H9 (cell line): ENCODE results near the gene ABCA1. TPM values are rescaled to one million over a fixed set of nuclear protein-coding genes. Genes with fewer than 3 reads are reported as not detected.
A peak's percentile ranks its signal among the peaks of the same experiment; 100 is the strongest.

ENCODE experiments used
- DNase-seq: peaks from one replicate; pipeline ENCODE4 v3.0.0-alpha.2; 2017
- H2AFZ ChIP-seq: one replicate; pipeline ENCODE4 v1.6.1; 2013; ENCODE audit warnings: mild to moderate bottlenecking, low read length, control low read depth, moderate library complexity
- H2AK5ac ChIP-seq: 2 replicates; pipeline ENCODE4 v1.6.1; 2013; ENCODE audit warnings: low read length, control low read depth, mixed read lengths; ENCODE audit not compliant: insufficient read length
- H2BK120ac ChIP-seq: one replicate; pipeline ENCODE4 v1.6.1; 2013; ENCODE audit warnings: low read depth, mild to moderate bottlenecking, low read length, control low read depth, inconsistent platforms; ENCODE audit not compliant: poor library complexity, severe bottlenecking
- H2BK12ac ChIP-seq: 2 replicates; pipeline ENCODE4 v1.6.1; 2013; ENCODE audit warnings: low read length, control low read depth, mixed read lengths, low read depth; ENCODE audit not compliant: insufficient read length
- H2BK15ac ChIP-seq: 2 replicates; pipeline ENCODE4 v1.6.1; 2013; ENCODE audit warnings: low read depth, low read length, control low read depth
- H2BK20ac ChIP-seq: one replicate; pipeline ENCODE4 v1.6.1; 2013; ENCODE audit warnings: low read depth, mild to moderate bottlenecking, low read length, control low read depth, inconsistent platforms; ENCODE audit not compliant: poor library complexity, severe bottlenecking
- H2BK5ac ChIP-seq: 2 replicates; pipeline ENCODE4 v1.6.1; 2013; ENCODE audit warnings: low read length, control low read depth, mixed read lengths; ENCODE audit not compliant: insufficient read length
- H3K14ac ChIP-seq: 2 replicates; pipeline ENCODE4 v1.6.1; 2013; ENCODE audit warnings: low read length, control low read depth; ENCODE audit not compliant: insufficient read depth
- H3K18ac ChIP-seq: 2 replicates; pipeline ENCODE4 v1.6.1; 2013; ENCODE audit warnings: low read depth, mild to moderate bottlenecking, mixed read lengths, low read length, control low read depth; ENCODE audit not compliant: insufficient read length
- H3K23ac ChIP-seq: 2 replicates; pipeline ENCODE4 v1.6.1; 2013; ENCODE audit warnings: low read length, control low read depth, mixed read lengths, low read depth; ENCODE audit not compliant: insufficient read length
- H3K23me2 ChIP-seq: 2 replicates; pipeline ENCODE4 v1.6.1; 2013; ENCODE audit warnings: low read depth, mild to moderate bottlenecking, mixed read lengths, low read length, control low read depth; ENCODE audit not compliant: insufficient read length, poor library complexity, severe bottlenecking
- H3K27ac ChIP-seq: 2 replicates; pipeline ENCODE4 v1.5.1; 2013; ENCODE audit warnings: low read length, control low read depth, mixed read lengths, low read depth; ENCODE audit not compliant: insufficient read length
- H3K27me3 ChIP-seq: 2 replicates; pipeline ENCODE4 v1.6.1; 2013; ENCODE audit warnings: low read length, control low read depth, inconsistent platforms; ENCODE audit not compliant: insufficient read depth
- H3K4ac ChIP-seq: 2 replicates; pipeline ENCODE4 v1.6.1; 2013; ENCODE audit warnings: low read depth, mild to moderate bottlenecking, control low read depth, inconsistent platforms, low read length, moderate library complexity
- H3K4me1 ChIP-seq: 2 replicates; pipeline ENCODE4 v1.6.1; 2013; ENCODE audit warnings: low read length, control low read depth, inconsistent platforms; ENCODE audit not compliant: insufficient read depth
- H3K4me2 ChIP-seq: 2 replicates; pipeline ENCODE4 v1.6.1; 2013; ENCODE audit warnings: low read length, control low read depth, mixed read lengths; ENCODE audit not compliant: insufficient read length, insufficient read depth
- H3K56ac ChIP-seq: 2 replicates; pipeline ENCODE4 v1.6.1; 2013; ENCODE audit warnings: low read depth, mild to moderate bottlenecking, mixed read lengths, low read length, control low read depth; ENCODE audit not compliant: insufficient read length
- H3K79me1 ChIP-seq: 2 replicates; pipeline ENCODE4 v1.6.1; 2013; ENCODE audit warnings: low read depth, mild to moderate bottlenecking, moderate library complexity, low read length, control low read depth, inconsistent platforms; ENCODE audit not compliant: insufficient read depth, poor library complexity, severe bottlenecking
- H3K79me2 ChIP-seq: 2 replicates; pipeline ENCODE4 v1.6.1; 2013; ENCODE audit warnings: low read length, control low read depth, inconsistent platforms; ENCODE audit not compliant: insufficient read depth
- H3K9ac ChIP-seq: 2 replicates; pipeline ENCODE4 v1.6.1; 2013; ENCODE audit warnings: low read length, control low read depth, mixed read lengths; ENCODE audit not compliant: insufficient read length; ENCODE audit errors: extremely low read depth
- H3K9me3 ChIP-seq: one replicate; pipeline ENCODE4 v1.6.1; 2013; ENCODE audit warnings: low read depth, low read length, inconsistent platforms; ENCODE audit not compliant: control insufficient read depth
- H3T11ph ChIP-seq: one replicate; pipeline ENCODE4 v1.6.1; 2013; ENCODE audit warnings: mild to moderate bottlenecking, low read length, control low read depth, inconsistent platforms
- H4K20me1 ChIP-seq: one replicate; pipeline ENCODE4 v1.6.1; 2013; ENCODE audit not compliant: control insufficient read depth, insufficient read length, insufficient read depth
- H4K5ac ChIP-seq: 2 replicates; pipeline ENCODE4 v1.6.1; 2013; ENCODE audit warnings: low read depth, mild to moderate bottlenecking, mixed read lengths, low read length, control low read depth; ENCODE audit not compliant: insufficient read length
- H4K8ac ChIP-seq: replicated peaks from 2 replicates; pipeline ENCODE4 v1.6.1; 2013; ENCODE audit warnings: low read length, control low read depth, mixed read lengths, low read depth; ENCODE audit not compliant: insufficient read length
- H4K91ac ChIP-seq: 2 replicates; pipeline ENCODE4 v1.6.1; 2013; ENCODE audit warnings: low read depth, mild to moderate bottlenecking, moderate library complexity, mixed read lengths, low read length, control low read depth; ENCODE audit not compliant: insufficient read length
- H3K27ac Mint-ChIP-seq, 3 experiments: 2 replicates in 2 of 3; 3 replicates in 1 of 3; pipeline ENCODE4 v1.8.0; 2020 to 2021; ENCODE audit warnings: mixed read lengths in 3 of 3, mild to moderate bottlenecking in 1 of 3, moderate library complexity in 1 of 3
- H3K27me3 Mint-ChIP-seq: 2 replicates; pipeline ENCODE4 v1.8.0; 2021; ENCODE audit warnings: low read depth, mild to moderate bottlenecking, moderate library complexity, mixed read lengths
- H3K36me3 Mint-ChIP-seq, 3 experiments: 2 replicates in 2 of 3; 3 replicates in 1 of 3; pipeline ENCODE4 v1.8.0; 2020 to 2021; ENCODE audit warnings: low read depth in 3 of 3, mixed read lengths in 3 of 3; ENCODE audit not compliant: insufficient read depth in 1 of 3
- H3K4me1 Mint-ChIP-seq, 2 experiments: 2 replicates each; pipeline ENCODE4 v1.8.0; 2020; ENCODE audit warnings: mixed read lengths in 2 of 2
- H3K4me3 Mint-ChIP-seq, 2 experiments: 2 replicates in 1 of 2; 3 replicates in 1 of 2; pipeline ENCODE4 v1.8.0; 2020 to 2021; ENCODE audit warnings: mild to moderate bottlenecking in 2 of 2, mixed read lengths in 2 of 2, moderate library complexity in 1 of 2
- H3K9me3 Mint-ChIP-seq, 2 experiments: 2 replicates in 1 of 2; 3 replicates in 1 of 2; pipeline ENCODE4 v1.8.0; 2020; ENCODE audit warnings: mild to moderate bottlenecking in 2 of 2, mixed read lengths in 2 of 2, moderate library complexity in 1 of 2
- CTCF ChIP-seq: fragments of 200-600 bp; sonication (generic); conservative IDR thresholded peaks from 3 replicates; pipeline ENCODE4 v1.8.0; 2021; ENCODE audit warnings: antibody characterized with exemption, mild to moderate bottlenecking
- WGBS: extraction: QIAGEN DNeasy Blood & Tissue Kit; methylation state at CpG from one replicate; pipeline ENCODE4 v1.1.7; 2013; ENCODE audit warnings: missing lambda C conversion rate, low lambda C conversion rate, mixed read lengths; ENCODE audit not compliant: insufficient read length; ENCODE audit errors: extremely low coverage; 5-methylcytosine and 5-hydroxymethylcytosine counted together
- total RNA-seq: library from RNA; stranded (reverse); gene quantifications from 2 replicates; pipeline ENCODE4 v1.2.1, GENCODE V29; 2021

ABCA1 gene
- total RNA-seq, 1 experiment from 2014 or later, result 16.6 TPM

- no peak overlapping the region for H2BK20ac ChIP-seq
- no peak overlapping the region for H3K9ac ChIP-seq
- no peak overlapping the region for H3K27ac ChIP-seq
- Mint-ChIP-seq H3K27me3 (no peaks in the 10 kb centered on the region), H3K36me3 (no peaks in the 10 kb centered on the region), H3K9me3 (no peaks in the 10 kb centered on the region), H3K4me3 (peak overlapping the region in 1 of 2 experiments; percentile 7; a peak in 1 of 5 replicates), H3K4me1 (peaks cover 17 to 25% of the 10 kb centered on the region in 2 experiments), H3K27ac (no peak overlapping the region)
- no peak overlapping the region for H3T11ph ChIP-seq
- TF ChIP-seq CTCF, result no peak
- H3K9me3 ChIP-seq, result no peaks in the 10 kb centered on the region
- no peak overlapping the region for H2BK120ac ChIP-seq
- H3K23ac ChIP-seq, result no peak overlapping the region
- no peak overlapping the region for H4K91ac ChIP-seq
- no peak overlapping the region for H3K14ac ChIP-seq
- H3K23me2 ChIP-seq, result peaks cover 7% of the 10 kb centered on the region
- H2BK12ac ChIP-seq, result no peak overlapping the region
- H4K20me1 ChIP-seq, result no peaks in the 10 kb centered on the region
- no peak overlapping the region for H3K18ac ChIP-seq
- no peak overlapping the region for H2BK15ac ChIP-seq
- no CpG with 5 or more reads among the region's 1 CpG for WGBS
- no peaks in the 10 kb centered on the region for H3K79me2 ChIP-seq
- no peak overlapping the region for H4K5ac ChIP-seq
- no peak for DNase-seq
- H4K8ac ChIP-seq, result no peak overlapping the region
- H3K27me3 ChIP-seq, result no peaks in the 10 kb centered on the region
- H3K79me1 ChIP-seq, result no peaks in the 10 kb centered on the region
- no peak overlapping the region for H3K56ac ChIP-seq
- H2BK5ac ChIP-seq, result no peak overlapping the region
- no peaks in the 10 kb centered on the region for H3K4me1 ChIP-seq
- H2AFZ ChIP-seq, result no peak overlapping the region
- no peak overlapping the region for H2AK5ac ChIP-seq
- no peak overlapping the region for H3K4ac ChIP-seq
- H3K4me2 ChIP-seq, result no peak overlapping the region
Observed at GRCh38 chr9:104745852-104746251, 182.1 kb downstream of the ABCA1 start.
